ENCODE data around the gene MTERF4. TPM values are rescaled to one million over a fixed set of nuclear protein-coding genes. Genes with fewer than 3 reads are reported as not detected.
A peak's percentile ranks its signal among the peaks of the same experiment; 100 is the strongest.

MTERF4 gene, protein sequence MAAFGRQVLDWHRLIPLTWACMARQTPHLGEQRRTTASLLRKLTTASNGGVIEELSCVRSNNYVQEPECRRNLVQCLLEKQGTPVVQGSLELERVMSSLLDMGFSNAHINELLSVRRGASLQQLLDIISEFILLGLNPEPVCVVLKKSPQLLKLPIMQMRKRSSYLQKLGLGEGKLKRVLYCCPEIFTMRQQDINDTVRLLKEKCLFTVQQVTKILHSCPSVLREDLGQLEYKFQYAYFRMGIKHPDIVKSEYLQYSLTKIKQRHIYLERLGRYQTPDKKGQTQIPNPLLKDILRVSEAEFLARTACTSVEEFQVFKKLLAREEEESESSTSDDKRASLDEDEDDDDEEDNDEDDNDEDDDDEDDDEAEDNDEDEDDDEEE
- total RNA-seq (ENCODE audit: low replicate concordance): 36.5 and 73.4 TPM in 2 replicates

DNA sequence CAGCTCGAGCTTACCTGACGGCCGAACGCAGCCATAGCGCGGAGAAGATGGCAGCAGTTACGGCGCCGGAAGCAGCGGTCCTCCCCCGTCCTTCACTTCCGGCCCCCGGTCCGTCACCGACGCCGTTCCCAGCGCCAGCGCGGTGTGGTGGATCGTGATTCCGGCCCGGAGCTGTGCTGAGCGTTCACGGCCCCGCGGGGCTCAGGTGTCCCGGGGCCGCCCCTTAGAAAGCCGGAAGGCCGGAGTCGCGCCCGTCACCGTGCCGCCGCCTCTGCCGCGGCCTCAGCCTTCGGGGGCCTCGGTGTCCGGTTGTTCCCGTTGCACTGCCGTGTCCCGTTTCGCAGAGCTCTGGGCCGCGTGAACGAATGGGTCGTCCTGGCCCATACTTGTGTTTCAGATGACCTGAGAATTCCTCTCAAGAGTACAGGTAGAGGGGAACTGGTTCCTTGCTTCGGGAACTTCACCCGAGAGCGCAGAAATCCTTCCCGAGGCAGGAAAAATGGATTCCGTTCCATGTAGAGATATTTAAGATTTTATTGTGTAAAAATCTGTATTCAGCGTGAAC, at the start of gene MTERF4:
Gene MTERF4, minus strand, starts transcription at position 49 of the 565 bp plus-strand sequence. Its CDS starts 14 bp downstream, at position 35.
- peak within 1 kb of the TSS; percentile 91 for H3K4me3 ChIP-seq (ENCODE audit: low read depth, low read length)
- DNase-seq (ENCODE audit: low read depth): peak; percentile 74
- no peak for TF ChIP-seq CTCF (IDR thresholded peaks at IDR 0.05; ENCODE audit: insufficient read depth, low read length)

GRCh38 chr2:241150660-241151530, 48.8 kb upstream of the MTERF4 start:
- H3K4me3 ChIP-seq (ENCODE audit: low read depth, low read length): peak overlapping the region; percentile 85
- TF ChIP-seq CTCF (IDR thresholded peaks at IDR 0.05; ENCODE audit: insufficient read depth, low read length): no peak
- DNase-seq (ENCODE audit: low read depth): peak; percentile 7

GRCh38 chr2:241149925-241150659, 48.0 kb upstream of the MTERF4 start, which contains the start of gene PPP1R7:
Gene PPP1R7, plus strand, starts transcription at chr2:241150467. Its CDS starts 29 bp downstream, at chr2:241150496.
- H3K4me3 ChIP-seq (ENCODE audit: low read depth, low read length): peak within 1 kb of the TSS; percentile 95
- no peak for TF ChIP-seq CTCF (IDR thresholded peaks at IDR 0.05; ENCODE audit: insufficient read depth, low read length)
- peak; percentile 89 for DNase-seq (ENCODE audit: low read depth)

DNA sequence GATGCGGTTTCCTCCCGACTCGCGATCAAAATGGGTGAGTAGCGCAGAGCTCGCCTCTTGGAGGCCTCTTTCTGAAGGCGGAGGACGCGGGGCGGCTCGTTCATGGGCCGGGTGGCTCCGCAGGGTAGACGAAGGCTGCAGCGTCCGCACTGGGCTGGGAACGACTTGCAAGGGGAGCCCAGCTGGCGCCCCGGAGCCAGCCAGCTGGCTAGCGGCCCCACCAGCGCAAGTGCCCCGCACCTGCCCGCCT, 47.5 kb upstream of the MTERF4 start:
- no peak for TF ChIP-seq CTCF (IDR thresholded peaks at IDR 0.05; ENCODE audit: insufficient read depth, low read length)
- H3K4me3 ChIP-seq (ENCODE audit: low read depth, low read length): peak overlapping the region; percentile 95
- DNase-seq (ENCODE audit: low read depth): no peak

DNA sequence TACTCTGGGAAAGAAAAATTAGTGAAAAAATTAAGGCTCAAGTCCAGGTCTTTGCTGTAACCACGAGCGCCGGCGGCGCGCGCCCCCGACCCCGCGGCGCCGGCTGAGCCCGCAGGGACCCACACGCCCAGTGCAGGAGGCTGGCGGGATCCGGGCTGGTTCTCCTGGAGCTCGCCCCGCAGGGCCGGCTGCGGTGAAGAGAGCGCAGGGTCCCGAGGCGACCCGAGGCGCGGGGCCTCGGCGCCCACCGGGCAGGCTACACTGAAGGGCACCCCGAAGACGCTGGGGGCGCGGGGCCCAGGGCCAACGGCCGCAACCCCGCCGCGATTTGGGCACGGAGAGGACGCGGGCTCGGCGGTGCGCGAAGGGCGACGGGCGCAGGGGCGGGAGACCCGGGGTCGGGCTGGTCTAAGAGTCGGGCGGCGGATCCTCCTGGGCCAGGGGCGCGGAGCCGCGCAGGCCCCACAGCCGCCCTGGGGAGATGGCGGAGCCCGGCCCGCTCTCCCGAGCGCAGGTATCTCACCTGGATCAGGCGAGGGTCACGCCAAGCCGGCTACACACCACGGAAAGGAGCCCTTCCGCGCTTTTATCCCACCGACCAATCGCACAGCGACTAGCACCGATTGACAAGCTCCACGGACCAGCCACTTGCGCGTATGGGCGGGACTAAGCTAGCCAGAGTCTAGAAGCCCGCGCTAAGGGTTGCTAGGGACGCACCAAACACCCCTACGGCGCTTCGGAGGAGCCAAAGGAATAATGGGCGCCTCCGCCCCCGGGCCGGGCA, 47.0 kb upstream of the MTERF4 start, which contains the start of gene PASK:
Gene PASK, minus strand, starts transcription at position 582 of the 784 bp plus-strand sequence. CDS start 6,440 bp downstream, outside the sequence.
- TF ChIP-seq CTCF (IDR thresholded peaks at IDR 0.05; ENCODE audit: insufficient read depth, low read length): no peak
- peak within 1 kb of the TSS; percentile 95 for H3K4me3 ChIP-seq (ENCODE audit: low read depth, low read length)
- peak; percentile 91 for DNase-seq (ENCODE audit: low read depth)
